Keratinocyte (primary cell): ENCODE measurements around the gene GZF1. TPM values are rescaled to one million over a fixed set of nuclear protein-coding genes. Genes with fewer than 3 reads are reported as not detected.

Experiments used
- DNase-seq: peaks from one replicate; pipeline ENCODE4 v3.0.0-alpha.2; 2011; ENCODE audit warnings: low read depth, missing footprints, low spot score
- FAIRE-seq: peaks from 2 replicates; lab custom pipeline; 2011; peaks lifted over from hg19 to GRCh38; lab: Jason Lieb, UNC
- H2AFZ ChIP-seq: 2 replicates; pipeline ENCODE4 v1.6.0; 2012; ENCODE audit warnings: low read length, control low read depth, inconsistent platforms; ENCODE audit not compliant: control insufficient read depth
- H3K27ac ChIP-seq: 2 replicates; pipeline ENCODE4 v1.5.1; 2011; ENCODE audit warnings: low read length; ENCODE audit not compliant: control insufficient read depth, insufficient read depth
- H3K27me3 ChIP-seq: 3 replicates; pipeline ENCODE4 v1.6.0; 2011; ENCODE audit warnings: low read length; ENCODE audit not compliant: control insufficient read depth, insufficient read depth; ENCODE audit errors: extremely low read depth
- H3K36me3 ChIP-seq, 2 experiments: 2 replicates in 1 of 2; 3 replicates in 1 of 2; pipeline ENCODE4 v1.5.1; 2011; ENCODE audit warnings: low read length in 2 of 2, mild to moderate bottlenecking in 1 of 2; ENCODE audit not compliant: control insufficient read depth in 2 of 2, insufficient read depth in 2 of 2; ENCODE audit errors: extremely low read depth in 1 of 2
- H3K4me1 ChIP-seq: 3 replicates; pipeline ENCODE4 v1.5.1; 2011; ENCODE audit warnings: low read length; ENCODE audit not compliant: control insufficient read depth, insufficient read depth; ENCODE audit errors: extremely low read depth
- H3K4me2 ChIP-seq: 3 replicates; pipeline ENCODE4 v1.6.0; 2011; ENCODE audit warnings: low read depth, low read length; ENCODE audit not compliant: control insufficient read depth, insufficient read depth; ENCODE audit errors: extremely low read depth
- H3K4me3 ChIP-seq, 3 experiments: fragments of 200-600 bp in 1 of 3; sonication (generic) in 1 of 3; 2 replicates in 2 of 3; 3 replicates in 1 of 3; pipeline ENCODE4 v1.5.1; 2011 to 2016; ENCODE audit warnings: low read length in 3 of 3, mild to moderate bottlenecking in 3 of 3, control low read depth in 2 of 3, inconsistent platforms in 1 of 3, low read depth in 1 of 3, mixed read lengths in 1 of 3, mixed run types in 1 of 3, moderate library complexity in 1 of 3; ENCODE audit not compliant: control insufficient read depth in 2 of 3, insufficient read depth in 2 of 3; ENCODE audit errors: extremely low read depth in 1 of 3
- H3K79me2 ChIP-seq: 2 replicates; pipeline ENCODE4 v1.6.0; 2012; ENCODE audit warnings: low read length; ENCODE audit not compliant: control insufficient read depth, insufficient read depth
- H3K9ac ChIP-seq: 3 replicates; pipeline ENCODE4 v1.6.0; 2011; ENCODE audit warnings: low read length; ENCODE audit not compliant: control insufficient read depth, insufficient read depth; ENCODE audit errors: extremely low read depth
- H3K9me1 ChIP-seq: 3 replicates; pipeline ENCODE4 v1.6.0; 2011; ENCODE audit warnings: low read length; ENCODE audit not compliant: control insufficient read depth, insufficient read depth; ENCODE audit errors: extremely low read depth
- H3K9me3 ChIP-seq: 2 replicates; pipeline ENCODE4 v1.5.1; 2012; ENCODE audit warnings: low read depth, low read length; ENCODE audit not compliant: control insufficient read depth
- H4K20me1 ChIP-seq: 3 replicates; pipeline ENCODE4 v1.6.0; 2011; ENCODE audit warnings: low read length; ENCODE audit not compliant: control insufficient read depth, insufficient read depth; ENCODE audit errors: extremely low read depth
- EZH2 ChIP-seq: IDR thresholded peaks from one replicate; pipeline ENCODE4 v1.6.1; 2012; ENCODE audit warnings: inconsistent platforms, mild to moderate bottlenecking, low read length, moderate library complexity
- dilution Hi-C: fragments of 300-500 bp; cut with MboI; formaldehyde crosslinking; loops from one replicate; pipeline ENCODE4 v1.7.0; 2020; ENCODE audit warnings: low sequenced_read_pairs; ENCODE audit not compliant: extremely low pct_ligation_motif_present
- polyA plus RNA-seq, 5 experiments: library from polyadenylated mRNA; depleted of rRNA in 3 of 5; stranded (reverse) in 3 of 5; stranded (forward) in 1 of 5; unstranded in 1 of 5; fragments of >200 nt; gene quantifications; 1 replicate in 1 of 5; 2 replicates in 3 of 5; 3 replicates in 1 of 5; pipeline versions ENCODE4 v1.2.1 to v1.2.3, GENCODE V29; 2011 to 2012; ENCODE audit warnings: missing spikeins in 2 of 5, low read depth in 1 of 5, low replicate concordance in 1 of 5
- TF ChIP-seq, protein P1 (sequence below), 3 experiments: IDR thresholded peaks in 1 of 3; conservative IDR thresholded peaks in 1 of 3; optimal IDR thresholded peaks in 1 of 3; 2 replicates in 2 of 3; 3 replicates in 1 of 3; pipeline versions ENCODE3 to v1.5.1; 2011; ENCODE audit warnings: low read length in 3 of 3, mild to moderate bottlenecking in 3 of 3, moderate library complexity in 2 of 3, control low read depth in 1 of 3, inconsistent platforms in 1 of 3; ENCODE audit not compliant: insufficient read depth in 2 of 3; ENCODE audit errors: extremely low read depth in 1 of 3

The GZF1 gene
- polyA plus RNA-seq, 1 donor (not counting 4 experiments of a cell fraction or from before 2014, with no cell fraction given), result 11.7 TPM

DNA sequence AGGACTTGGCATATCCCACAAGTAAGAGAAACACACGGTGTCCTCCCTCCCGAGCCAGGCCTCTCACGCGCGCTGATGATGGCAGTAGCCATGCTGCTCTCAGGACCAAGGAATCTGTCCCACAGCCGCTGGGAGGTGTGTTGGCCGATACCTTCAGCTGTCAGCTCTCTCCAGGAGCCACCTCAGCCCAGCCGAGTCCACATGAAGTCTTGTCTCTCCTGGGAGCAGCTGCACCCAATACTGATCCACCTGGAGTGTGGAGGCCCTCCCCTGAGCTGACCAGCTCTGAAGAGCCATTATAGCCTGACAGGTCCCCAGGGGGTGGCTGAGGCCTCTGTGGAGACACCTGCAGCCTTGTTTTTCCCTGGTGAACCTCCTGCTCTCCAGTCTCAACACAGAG lies 35.2 kb upstream of the GZF1 start:
- dilution Hi-C loops, result no loop called here
- H3K4me3 ChIP-seq, result no peak overlapping the region
- H2AFZ ChIP-seq, result no peak overlapping the region
- no peaks in the 10 kb centered on the region for H3K9me3 ChIP-seq
- TF ChIP-seq, protein P1, sequence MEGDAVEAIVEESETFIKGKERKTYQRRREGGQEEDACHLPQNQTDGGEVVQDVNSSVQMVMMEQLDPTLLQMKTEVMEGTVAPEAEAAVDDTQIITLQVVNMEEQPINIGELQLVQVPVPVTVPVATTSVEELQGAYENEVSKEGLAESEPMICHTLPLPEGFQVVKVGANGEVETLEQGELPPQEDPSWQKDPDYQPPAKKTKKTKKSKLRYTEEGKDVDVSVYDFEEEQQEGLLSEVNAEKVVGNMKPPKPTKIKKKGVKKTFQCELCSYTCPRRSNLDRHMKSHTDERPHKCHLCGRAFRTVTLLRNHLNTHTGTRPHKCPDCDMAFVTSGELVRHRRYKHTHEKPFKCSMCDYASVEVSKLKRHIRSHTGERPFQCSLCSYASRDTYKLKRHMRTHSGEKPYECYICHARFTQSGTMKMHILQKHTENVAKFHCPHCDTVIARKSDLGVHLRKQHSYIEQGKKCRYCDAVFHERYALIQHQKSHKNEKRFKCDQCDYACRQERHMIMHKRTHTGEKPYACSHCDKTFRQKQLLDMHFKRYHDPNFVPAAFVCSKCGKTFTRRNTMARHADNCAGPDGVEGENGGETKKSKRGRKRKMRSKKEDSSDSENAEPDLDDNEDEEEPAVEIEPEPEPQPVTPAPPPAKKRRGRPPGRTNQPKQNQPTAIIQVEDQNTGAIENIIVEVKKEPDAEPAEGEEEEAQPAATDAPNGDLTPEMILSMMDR (optimal IDR thresholded peaks at IDR 0.05 in 1 of 3, IDR thresholded peaks at IDR 0.05 in 1 of 3, conservative IDR thresholded peaks at IDR 0.05 in 1 of 3; ENCODE audit: extremely low read depth in 1 of 3, insufficient read depth in 2 of 3, low read length in 3 of 3), result no peak
- TF ChIP-seq EZH2, result no peak
- no peaks in the 10 kb centered on the region for H3K9me1 ChIP-seq
- no peaks in the 10 kb centered on the region for H3K4me1 ChIP-seq
- no peak for FAIRE-seq
- H3K27ac ChIP-seq, result no peak overlapping the region
- H3K36me3 ChIP-seq, result no peaks in the 10 kb centered on the region
- H3K79me2 ChIP-seq, result no peaks in the 10 kb centered on the region
- H3K4me2 ChIP-seq, result no peak overlapping the region
- no peaks in the 10 kb centered on the region for H4K20me1 ChIP-seq
- H3K9ac ChIP-seq, result no peak overlapping the region
- no peak for DNase-seq
- H3K27me3 ChIP-seq, result no peaks in the 10 kb centered on the region

DNA sequence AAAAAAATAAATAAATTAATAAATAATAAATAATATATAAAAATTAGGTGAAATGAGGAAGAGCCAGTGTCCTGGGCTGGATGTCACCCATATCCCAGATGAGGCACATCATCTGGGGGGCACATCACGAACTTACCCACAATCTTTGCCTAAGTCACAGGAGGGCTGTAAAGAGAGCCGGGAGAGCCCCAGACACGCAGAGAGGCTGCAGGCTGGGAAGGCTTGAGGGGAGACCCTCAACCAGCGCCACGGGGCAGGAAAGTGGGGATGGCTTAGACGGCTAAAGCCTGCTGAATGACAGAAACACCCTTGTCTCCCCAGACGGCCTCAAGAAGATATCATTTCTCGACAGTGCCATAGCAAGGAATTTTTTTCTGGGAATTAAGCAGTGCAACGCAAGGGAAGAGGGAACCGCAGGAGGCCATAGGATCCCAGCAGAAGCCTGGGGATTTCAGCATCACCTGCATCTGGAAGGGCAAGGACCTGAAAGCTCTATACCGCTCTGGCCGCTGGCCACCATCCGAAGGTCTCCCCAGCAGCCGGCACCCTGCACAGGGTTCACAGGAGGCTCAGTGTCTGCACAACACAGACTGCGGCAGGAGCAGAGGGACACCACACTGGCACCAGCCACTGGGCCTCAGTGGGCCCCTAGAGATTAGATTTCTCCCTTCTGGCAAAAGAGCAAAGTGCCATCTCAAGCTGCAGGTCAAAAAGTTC lies 34.2 kb upstream of the GZF1 start:
- H3K4me1 ChIP-seq, result no peaks in the 10 kb centered on the region
- H3K79me2 ChIP-seq, result no peaks in the 10 kb centered on the region
- H4K20me1 ChIP-seq, result no peaks in the 10 kb centered on the region
- H3K4me3 ChIP-seq, result no peak overlapping the region
- no peaks in the 10 kb centered on the region for H3K36me3 ChIP-seq
- no peaks in the 10 kb centered on the region for H3K9me3 ChIP-seq
- no peaks in the 10 kb centered on the region for H3K9me1 ChIP-seq
- H3K4me2 ChIP-seq, result no peak overlapping the region
- H3K9ac ChIP-seq, result no peak overlapping the region
- dilution Hi-C loops, result no loop called here
- no peak overlapping the region for H2AFZ ChIP-seq
- TF ChIP-seq EZH2, result no peak
- TF ChIP-seq, protein P1 (optimal IDR thresholded peaks at IDR 0.05 in 1 of 3, IDR thresholded peaks at IDR 0.05 in 1 of 3, conservative IDR thresholded peaks at IDR 0.05 in 1 of 3; ENCODE audit: extremely low read depth in 1 of 3, insufficient read depth in 2 of 3, low read length in 3 of 3), result no peak
- H3K27ac ChIP-seq, result no peak overlapping the region
- no peaks in the 10 kb centered on the region for H3K27me3 ChIP-seq
- DNase-seq (no peak), FAIRE-seq (no peak)
